GM19193 (cell line): Measurements from ENCODE around the gene LBX2.

Experiments used
- POLR2A ChIP-seq: IDR thresholded peaks from 4 replicates; pipeline ENCODE4 v1.6.1; 2011; ENCODE audit not compliant: insufficient read depth, insufficient read length; ENCODE audit errors: extremely low read depth

LBX2 gene

DNA sequence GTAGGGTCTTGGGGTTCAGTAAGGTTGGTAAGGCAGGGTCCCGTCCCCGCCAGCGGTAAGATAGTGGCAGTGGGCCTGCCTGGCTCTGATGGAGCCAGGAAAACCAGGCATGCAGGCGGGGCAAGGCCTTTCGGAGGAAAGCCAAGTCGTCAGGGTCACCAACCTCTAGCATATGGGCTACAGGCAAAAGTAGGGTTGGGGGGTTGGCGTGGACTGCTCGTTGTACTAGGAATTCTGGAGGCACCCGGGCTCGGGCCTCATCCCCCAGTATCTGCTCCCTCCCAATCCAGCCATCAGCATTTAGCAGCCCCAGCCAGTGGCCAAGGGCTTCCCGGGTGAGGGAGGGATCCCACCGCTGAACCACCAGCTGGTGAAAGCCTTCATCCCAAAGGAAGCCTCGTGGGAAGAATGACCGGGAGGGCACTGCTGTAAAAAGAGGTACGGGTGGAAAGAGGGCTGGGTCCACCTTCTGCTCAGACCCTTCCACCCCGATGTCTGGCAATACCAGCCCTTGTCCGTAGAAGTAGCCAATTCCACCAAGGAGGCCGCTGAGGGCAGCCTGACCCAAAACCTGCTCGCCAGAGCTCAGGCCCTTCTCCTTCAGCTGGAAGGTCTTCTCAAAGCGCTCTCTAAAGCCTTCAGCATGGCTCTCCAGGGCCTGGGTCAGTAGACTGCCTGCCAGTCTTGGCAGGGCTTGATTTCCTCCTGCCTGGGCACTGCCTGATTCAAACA lies 37.2 kb downstream of the LBX2 start:
- TF ChIP-seq POLR2A, result no peak

DNA sequence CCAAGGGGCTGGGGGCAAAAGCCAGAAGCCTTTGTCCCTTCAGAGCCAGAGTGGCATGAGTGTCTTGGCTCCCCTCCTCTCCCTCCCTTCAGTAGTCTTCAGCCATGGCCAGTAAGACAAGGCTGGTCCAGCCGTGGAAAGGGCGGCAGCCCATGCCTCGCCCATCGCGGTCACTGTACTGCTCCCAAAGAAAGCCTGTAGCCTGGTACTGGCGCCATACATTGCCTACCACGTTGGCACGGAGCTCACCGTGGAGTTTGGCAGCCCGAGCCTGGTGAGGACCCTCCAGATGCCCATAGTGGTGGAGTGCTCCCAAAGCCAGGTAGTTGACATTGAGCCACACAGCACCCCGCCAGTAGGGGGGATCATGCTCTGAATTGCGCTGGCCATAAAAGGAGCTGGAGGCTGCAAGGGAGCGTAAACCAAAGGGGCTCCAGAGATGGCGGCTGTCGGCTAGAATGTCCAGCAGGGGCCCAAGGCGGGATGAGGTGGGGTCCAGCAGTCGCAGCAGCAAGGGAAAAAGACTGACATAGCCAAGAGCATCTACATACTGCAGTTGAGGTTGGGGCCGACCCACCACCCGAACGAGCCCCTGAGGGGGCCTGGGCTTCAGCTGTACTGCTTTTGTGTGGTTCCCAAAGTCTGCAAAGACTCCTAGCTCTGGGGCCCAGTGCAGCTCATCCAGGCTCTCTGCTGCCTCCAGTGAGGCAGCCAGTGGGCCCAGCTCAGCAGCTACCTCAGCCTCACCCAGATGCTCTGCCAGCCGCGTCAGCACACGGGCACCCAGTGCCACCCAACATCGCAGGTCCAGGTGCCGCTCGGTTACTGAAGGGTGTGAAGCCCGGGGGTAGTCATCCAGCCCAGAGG lies 38.0 kb downstream of the LBX2 start:
- no peak for TF ChIP-seq POLR2A

- TF ChIP-seq POLR2A, result no peak
Measured at GRCh38 chr2:74458938-74459363, 40.5 kb downstream of the LBX2 start.

DNA sequence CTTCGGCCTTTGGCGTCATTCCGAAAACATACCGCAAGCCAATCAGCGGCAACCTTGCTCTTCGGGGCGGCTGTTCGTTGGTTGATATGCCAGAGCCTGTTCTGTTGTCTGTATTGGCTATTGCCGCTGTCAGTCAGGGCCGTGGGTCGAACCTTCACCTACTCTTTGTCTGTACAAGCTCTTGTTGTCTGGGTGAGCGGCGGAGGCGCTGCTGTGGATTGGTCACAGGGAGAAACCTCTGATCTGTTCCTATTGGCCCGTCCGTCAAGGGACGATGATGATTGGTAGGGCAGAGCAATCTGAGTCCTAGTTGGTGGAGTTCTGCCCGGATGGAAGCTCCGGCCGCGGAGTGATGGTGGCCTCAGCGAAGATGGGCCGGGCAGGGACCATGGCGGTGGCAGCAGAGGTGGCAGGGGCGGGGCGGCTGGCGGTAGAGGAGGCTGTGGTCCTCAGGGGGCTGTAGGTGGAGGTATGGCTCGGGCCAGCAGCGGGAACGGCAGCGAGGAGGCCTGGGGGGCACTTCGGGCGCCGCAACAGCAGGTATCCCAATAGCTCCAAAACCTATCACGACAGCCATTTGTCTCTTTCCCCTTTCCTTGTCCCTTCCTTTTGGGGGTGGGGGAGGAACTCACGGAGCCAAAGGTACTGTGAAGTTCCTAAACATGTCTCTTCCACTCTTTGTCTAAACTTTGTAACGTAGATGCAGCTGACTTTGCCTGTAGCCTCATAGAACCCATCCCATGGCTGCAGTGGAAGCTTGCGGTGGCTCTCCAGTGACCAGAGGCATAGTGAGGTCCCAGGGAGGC lies 41.1 kb downstream of the LBX2 start, which contains the start of gene WBP1:
Gene WBP1, plus strand, starts transcription at position 307 of the 806 bp plus-strand sequence. Its CDS starts 165 bp downstream, at position 472.
- no peak for TF ChIP-seq POLR2A

GRCh38 chr2:74457549-74458131 lies 41.8 kb downstream of the LBX2 start:
- TF ChIP-seq POLR2A, result peak; percentile 75

DNA sequence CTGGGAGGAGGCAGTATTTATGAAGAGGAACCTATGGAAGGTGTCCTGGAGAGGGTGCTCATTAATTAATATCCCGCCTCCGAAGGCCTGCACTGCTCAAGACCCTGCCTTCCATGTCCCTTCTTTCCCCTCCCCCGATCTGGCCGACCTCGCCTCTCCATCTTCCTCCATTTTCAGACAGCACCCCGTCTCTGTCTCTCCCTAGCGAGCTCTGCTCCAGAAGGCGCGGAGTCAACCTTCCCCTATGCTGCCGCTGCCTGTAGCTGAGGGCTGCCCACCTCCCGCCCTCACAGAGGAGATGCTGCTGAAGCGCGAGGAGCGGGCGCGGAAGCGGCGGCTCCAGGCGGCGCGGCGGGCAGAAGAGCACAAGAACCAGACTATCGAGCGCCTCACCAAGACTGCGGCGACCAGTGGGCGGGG lies 42.3 kb downstream of the LBX2 start:
- TF ChIP-seq POLR2A, result no peak

GRCh38 chr2:74454654-74455511 lies 44.5 kb downstream of the LBX2 start, which contains the start of gene INO80B:
TSS of gene INO80B (plus strand) at chr2:74455087. CDS start at chr2:74455117, 30 bp downstream.
- peak; percentile 52 for TF ChIP-seq POLR2A

DNA sequence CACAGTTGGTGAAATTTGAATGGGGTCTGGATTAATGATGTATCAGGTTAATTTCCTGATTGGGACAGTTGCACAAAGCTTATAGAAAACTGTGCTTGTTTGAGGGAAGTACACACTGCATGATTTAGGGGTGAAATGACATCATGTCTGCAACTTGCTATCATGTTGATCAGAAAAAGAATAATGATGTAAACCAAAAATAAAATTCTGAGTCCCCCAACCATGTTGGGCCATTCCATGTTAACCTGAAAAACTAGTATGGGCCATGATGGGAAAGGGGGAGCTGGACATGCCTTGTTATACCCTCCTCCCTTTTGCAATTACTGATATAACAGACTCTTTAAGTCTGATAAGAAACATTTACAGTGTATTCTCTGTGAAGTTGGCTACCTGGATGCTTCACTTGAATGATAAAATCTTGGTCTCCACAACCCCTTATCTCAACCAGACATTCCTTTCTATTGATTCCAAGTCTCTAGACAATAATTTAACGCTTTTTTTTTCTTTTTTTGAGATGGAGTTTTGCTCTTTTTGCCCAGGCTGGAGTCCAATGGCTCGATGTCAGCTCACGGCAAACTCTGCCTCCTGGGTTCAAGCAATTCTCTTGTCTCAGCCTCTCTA lies 48.7 kb downstream of the LBX2 start:
- TF ChIP-seq POLR2A, result no peak

DNA sequence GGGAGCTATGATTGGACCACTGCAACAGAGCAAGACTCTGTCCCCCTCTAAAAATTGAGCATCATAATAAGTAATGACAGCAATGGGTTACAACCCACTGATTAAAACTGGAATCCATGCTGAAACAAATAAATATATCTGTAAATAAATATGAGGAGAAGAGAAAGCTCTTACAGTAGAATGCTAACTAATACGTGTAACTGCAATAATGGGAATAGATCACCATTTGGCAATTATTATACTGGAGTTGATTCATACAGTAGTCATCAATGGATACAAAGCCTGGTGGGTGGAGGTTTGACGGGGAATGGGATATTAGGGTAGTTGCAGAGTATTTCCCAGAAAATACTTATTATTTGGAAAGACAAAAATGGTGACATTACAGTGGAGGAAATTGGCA lies 50.6 kb downstream of the LBX2 start:
- no peak for TF ChIP-seq POLR2A
